Transverse colon (tissue), 4 donors: Measurements from ENCODE around the gene STK32B. TPM values are rescaled to one million over a fixed set of nuclear protein-coding genes. Genes with fewer than 3 reads are reported as not detected.

Experiments
- DNase-seq: peaks from one replicate; pipeline ENCODE4 v3.0.0-alpha.2; 2019
- H3K27ac ChIP-seq, 4 donors: fragments of 200-600 bp; sonication (generic); 2 replicates each; pipeline ENCODE4 v1.5.1; 2016 to 2018; ENCODE audit warnings: inconsistent platforms in 4 of 4
- H3K27me3 ChIP-seq: fragments of 200-600 bp; sonication (generic); 2 replicates; pipeline ENCODE4 v1.5.1; 2017; ENCODE audit warnings: inconsistent platforms
- H3K36me3 ChIP-seq, 4 donors: fragments of 200-600 bp; sonication (generic); 2 replicates each; pipeline ENCODE4 v1.5.1; 2017 to 2019; ENCODE audit warnings: inconsistent platforms in 4 of 4
- H3K4me1 ChIP-seq, 4 donors: fragments of 200-600 bp; sonication (generic); 2 replicates each; pipeline ENCODE4 v1.5.1; 2017 to 2020; ENCODE audit warnings: inconsistent platforms in 4 of 4
- H3K4me3 ChIP-seq, 4 donors: fragments of 200-600 bp; sonication (generic); 1 replicate in 1 of 4; 2 replicates in 3 of 4; pipeline versions ENCODE4 v1.5.1 to v1.6.1; 2017 to 2019; ENCODE audit warnings: inconsistent platforms in 4 of 4
- H3K9me3 ChIP-seq, 2 donors: fragments of 200-600 bp; sonication (generic); 2 replicates each; pipeline ENCODE4 v1.5.1; 2017 to 2019; ENCODE audit warnings: inconsistent platforms in 2 of 2
- CTCF ChIP-seq, 5 experiments: fragments of 200-600 bp in 3 of 5; fragments of 450-650 bp in 2 of 5; sonication (generic) in 3 of 5; IDR thresholded peaks; 1 replicate in 2 of 5; 2 replicates in 3 of 5; pipeline ENCODE4 v1.5.1; 2016 to 2017; ENCODE audit warnings: antibody characterized with exemption in 5 of 5, inconsistent platforms in 3 of 5, mild to moderate bottlenecking in 2 of 5, moderate library complexity in 1 of 5
- EP300 ChIP-seq: sonication (generic); formaldehyde crosslinking; IDR thresholded peaks from one replicate; pipeline ENCODE4 v1.6.1; 2017; ENCODE audit warnings: antibody characterized with exemption, low read depth
- POLR2A ChIP-seq: fragments of 450-650 bp; IDR thresholded peaks from one replicate; pipeline ENCODE4 v1.6.1; 2016; ENCODE audit warnings: antibody characterized with exemption, mild to moderate bottlenecking, moderate library complexity
- POLR2AphosphoS5 ChIP-seq, 3 donors: sonication (generic); formaldehyde crosslinking; IDR thresholded peaks; one replicate each; pipeline ENCODE4 v1.6.1; 2016; ENCODE audit warnings: antibody characterized with exemption in 3 of 3
- WGBS, 2 donors: methylation state at CpG; one replicate each; pipeline ENCODE4 v1.1.5; 2018; ENCODE audit warnings: low coverage in 1 of 2; 5-methylcytosine and 5-hydroxymethylcytosine counted together
- in situ Hi-C, 4 donors: fragments of 200-750 bp; cut with MboI; loops; one replicate each; pipeline versions ENCODE4 v1.15.0 to v1.15.1; 2017; ENCODE audit warnings: low sequenced_read_pairs in 3 of 4, low pct_ligation_motif_present in 1 of 4, low pct_unique_long_range_greater_than_20kb in 1 of 4
- intact Hi-C: fragments of 100-400 bp; cut with DNase I; formaldehyde crosslinking; loops from one replicate; pipeline ENCODE4 v1.15.1; 2023; ENCODE audit warnings: low total_unique reads
- total RNA-seq, 4 donors: library from RNA; depleted of rRNA; stranded (reverse); fragments of >200 nt; gene quantifications; one replicate each; pipeline ENCODE4 v1.1.0, GENCODE V29; 2016

The STK32B gene
- total RNA-seq, 4 donors from 2014 or later: 0.37 to 1.1 (median 0.64) TPM

- Histone ChIP-seq H3K9me3 (peaks cover 0 to 15% of the 10 kb centered on the region in 2 donors), H3K27me3 (no peaks in the 10 kb centered on the region), H3K27ac (no peak overlapping the region), H3K4me3 (no peak overlapping the region), H3K36me3 (no peaks in the 10 kb centered on the region), H3K4me1 (no peaks in the 10 kb centered on the region)
- no peak for DNase-seq
- intact Hi-C loops (no loop called here), in situ Hi-C loops (no loop called here)
- TF ChIP-seq EP300 (no peak), CTCF (IDR thresholded peaks at IDR 0.05) (no peak), POLR2AphosphoS5 (IDR thresholded peaks at IDR 0.05) (no peak), POLR2A (no peak)
Measured at GRCh38 chr4:5079581-5079980, 28.3 kb downstream of the STK32B start.

DNA sequence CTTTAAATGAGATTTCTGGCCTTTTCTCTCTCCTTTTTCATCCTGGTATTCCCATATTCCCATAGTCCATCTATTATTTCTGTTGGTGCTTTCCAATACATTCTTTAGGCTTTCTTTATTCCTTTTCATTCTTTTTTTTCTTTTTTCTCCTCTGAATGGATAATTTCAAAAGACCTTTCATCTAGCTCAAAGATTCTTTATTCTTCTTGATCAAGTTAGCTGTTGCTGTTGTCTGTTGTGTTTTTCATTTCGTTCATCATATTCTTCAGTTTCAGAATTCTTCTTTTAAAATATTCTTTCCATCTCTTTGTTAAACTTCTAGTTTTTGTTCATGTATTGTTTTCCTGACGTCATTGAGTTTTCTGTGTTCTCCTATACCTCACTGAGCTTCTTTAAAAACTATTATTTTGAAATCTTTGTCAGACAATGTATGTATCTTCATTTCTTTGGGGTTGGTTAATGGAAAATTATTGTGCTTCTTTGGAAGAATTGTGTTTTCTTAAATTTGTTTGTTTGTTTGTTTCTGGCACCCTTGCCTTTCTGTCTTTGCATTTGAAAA, 30.2 kb downstream of the STK32B start:
- no peaks in the 10 kb centered on the region for H3K36me3 ChIP-seq
- H3K27ac ChIP-seq: no peak overlapping the region
- TF ChIP-seq POLR2A: no peak
- no peak for TF ChIP-seq CTCF (IDR thresholded peaks at IDR 0.05)
- TF ChIP-seq EP300: no peak
- no peak for TF ChIP-seq POLR2AphosphoS5 (IDR thresholded peaks at IDR 0.05)
- no peaks in the 10 kb centered on the region for H3K27me3 ChIP-seq
- DNase-seq: no peak
- intact Hi-C loops: no loop called here
- WGBS, 2 donors: 58 to 93% methylated on average over 2 of the region's 2 CpGs
- peaks cover 4 to 18% of the 10 kb centered on the region in 2 donors for H3K9me3 ChIP-seq
- H3K4me3 ChIP-seq: no peak overlapping the region
- H3K4me1 ChIP-seq: no peaks in the 10 kb centered on the region
- in situ Hi-C loops: no loop called here

DNA sequence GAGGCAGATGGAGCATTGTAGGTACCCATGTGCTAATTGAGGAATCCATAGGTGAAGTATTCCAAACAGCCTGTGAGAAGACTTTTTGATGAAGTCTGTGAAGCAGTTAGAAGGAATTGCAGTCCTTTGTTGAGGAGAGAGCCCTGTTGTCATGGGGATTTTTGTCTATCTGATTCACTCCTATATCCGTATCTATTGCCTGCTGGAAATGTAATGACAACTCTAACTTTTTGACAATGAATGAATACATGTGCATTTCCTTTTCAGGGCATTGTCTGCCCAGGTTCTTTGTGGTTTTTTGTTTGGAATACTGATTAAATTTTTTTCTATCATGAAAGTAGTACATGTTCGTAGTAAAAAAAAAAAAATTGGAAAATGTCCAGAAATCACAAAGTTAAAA, 31.1 kb downstream of the STK32B start:
- intact Hi-C loops: no loop called here
- H3K4me1 ChIP-seq: no peaks in the 10 kb centered on the region
- H3K27me3 ChIP-seq: no peaks in the 10 kb centered on the region
- WGBS, 2 donors: 62 to 79% methylated on average over 2 of the region's 2 CpGs
- H3K4me3 ChIP-seq: no peak overlapping the region
- no peak overlapping the region for H3K27ac ChIP-seq
- no peak for TF ChIP-seq POLR2A
- TF ChIP-seq EP300: no peak
- TF ChIP-seq POLR2AphosphoS5 (IDR thresholded peaks at IDR 0.05): no peak
- TF ChIP-seq CTCF (IDR thresholded peaks at IDR 0.05): no peak
- H3K36me3 ChIP-seq: no peaks in the 10 kb centered on the region
- DNase-seq: no peak
- peaks cover 7 to 21% of the 10 kb centered on the region in 2 donors for H3K9me3 ChIP-seq
- in situ Hi-C loops: no loop called here

- in situ Hi-C loops: no loop called here
- intact Hi-C loops: no loop called here
- Histone ChIP-seq H3K27me3 (no peaks in the 10 kb centered on the region), H3K36me3 (no peaks in the 10 kb centered on the region), H3K9me3 (peaks cover 7 to 25% of the 10 kb centered on the region in 2 donors), H3K4me3 (no peak overlapping the region), H3K27ac (no peak overlapping the region), H3K4me1 (no peaks in the 10 kb centered on the region)
- DNase-seq: no peak
- WGBS, 2 donors: 44 to 60% methylated on average over 3 of the region's 3 CpGs
- no peak for TF ChIP-seq EP300
- no peak for TF ChIP-seq CTCF (IDR thresholded peaks at IDR 0.05)
Measured at GRCh38 chr4:5084911-5085475, 33.7 kb downstream of the STK32B start.
